HG02763 (cell line): ENCODE results near the gene MYO18B.

Experiments
- ATAC-seq: cut with Tn5 transposase; IDR thresholded peaks from one replicate; pipeline ENCODE4 v1.9.1; 2021; ENCODE audit warnings: mild to moderate bottlenecking, moderate library complexity; ENCODE audit not compliant: unreplicated experiment

Gene MYO18B

GRCh38 chr22:25770333-25770732 lies 28.3 kb downstream of the MYO18B start:
- ATAC-seq = no peak

DNA sequence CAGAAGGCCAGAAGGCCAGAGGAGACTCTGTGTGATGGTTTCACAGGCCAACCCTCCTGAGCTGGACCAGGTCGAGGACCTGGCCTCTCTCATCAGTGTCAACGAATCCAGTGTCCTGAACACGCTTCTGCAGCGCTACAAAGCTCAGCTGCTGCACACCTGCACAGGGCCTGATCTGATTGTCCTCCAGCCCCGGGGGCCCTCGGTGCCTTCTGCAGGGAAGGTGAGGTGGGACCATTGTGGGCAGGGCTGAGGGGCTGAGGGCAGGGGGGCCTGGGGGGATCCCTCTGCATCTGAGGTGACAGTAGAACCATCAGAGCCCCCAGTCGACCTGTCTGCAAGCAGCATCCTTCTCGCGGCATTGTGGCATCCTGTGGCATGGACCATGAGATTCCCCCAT lies 30.3 kb downstream of the MYO18B start:
- ATAC-seq = no peak

DNA sequence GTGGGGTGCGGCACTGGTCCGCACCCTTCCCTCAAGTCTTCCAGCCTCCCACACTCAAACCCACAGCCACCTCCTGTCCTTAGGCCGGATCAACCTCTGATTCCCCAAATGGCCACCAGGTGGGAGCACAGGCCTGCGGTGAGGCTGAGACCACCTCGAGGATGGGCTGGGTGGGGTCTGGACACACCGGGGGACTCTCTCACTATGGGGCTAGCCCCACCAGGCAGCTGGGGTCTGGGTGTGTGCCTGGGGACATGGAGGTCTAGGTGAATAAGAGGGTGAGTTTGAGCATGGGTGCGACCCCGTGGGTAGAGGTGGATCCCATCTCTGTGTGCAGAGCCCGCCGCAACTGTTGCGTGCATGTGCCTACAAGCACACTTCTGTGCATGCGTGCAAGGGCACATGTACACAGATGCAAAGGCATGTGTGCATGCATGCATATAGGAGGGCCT lies 32.6 kb downstream of the MYO18B start:
- ATAC-seq = no peak

DNA sequence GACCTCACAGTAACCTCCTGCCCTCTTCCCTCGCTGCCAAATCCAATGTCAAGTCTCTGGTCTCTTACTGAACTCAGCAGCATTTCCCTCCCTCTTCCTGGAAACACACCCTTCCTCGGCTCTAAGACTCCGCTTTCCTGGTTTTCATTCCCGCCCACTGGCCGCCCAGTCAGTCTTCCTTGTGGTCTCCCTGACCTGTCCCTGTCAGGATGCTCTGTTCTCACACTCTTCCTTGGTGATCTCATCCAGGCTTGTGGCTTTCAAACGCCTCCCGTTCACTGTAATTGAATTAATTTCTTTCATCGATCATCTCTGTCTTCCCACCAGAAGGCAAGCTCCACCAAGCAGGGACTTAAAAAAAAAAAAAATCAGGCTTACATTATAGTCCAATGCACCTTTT lies 33.5 kb downstream of the MYO18B start:
- no peak for ATAC-seq

DNA sequence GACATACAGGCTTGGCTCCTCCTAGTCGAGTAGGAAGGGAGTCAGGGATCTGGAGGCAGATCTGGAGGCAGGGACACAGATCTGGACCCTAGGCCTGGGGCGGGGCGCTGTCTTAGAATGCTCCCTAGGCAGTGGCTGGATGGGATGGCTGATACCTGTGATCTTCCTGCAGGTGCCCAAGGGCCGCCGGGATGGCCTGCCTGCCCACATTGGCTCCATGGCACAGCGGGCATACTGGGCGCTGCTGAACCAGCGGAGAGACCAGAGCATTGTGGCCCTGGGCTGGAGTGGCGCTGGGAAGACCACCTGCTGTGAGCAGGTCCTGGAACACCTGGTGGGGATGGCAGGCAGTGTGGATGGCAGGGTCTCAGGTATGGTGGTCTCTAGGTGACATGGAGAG lies 35.4 kb downstream of the MYO18B start:
- ATAC-seq = no peak

DNA sequence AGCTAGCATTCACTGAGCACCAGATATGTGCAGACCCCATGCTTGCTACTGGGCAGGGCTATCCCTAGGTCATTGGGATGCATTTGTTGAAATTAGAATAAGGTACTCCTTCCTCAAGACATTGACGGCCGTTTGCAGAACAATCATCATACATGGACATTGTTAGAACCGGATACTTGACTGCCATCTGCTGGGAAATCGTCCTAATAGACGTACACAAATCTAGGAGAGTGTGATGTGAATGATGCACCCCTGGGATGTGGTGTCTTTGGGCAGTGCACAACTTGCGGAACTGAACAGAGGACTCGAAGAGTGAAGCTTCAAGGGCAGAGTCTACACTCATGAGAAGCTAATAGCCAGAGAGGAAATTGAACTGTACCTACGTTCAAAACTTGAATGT lies 35.9 kb downstream of the MYO18B start:
- ATAC-seq = no peak

DNA sequence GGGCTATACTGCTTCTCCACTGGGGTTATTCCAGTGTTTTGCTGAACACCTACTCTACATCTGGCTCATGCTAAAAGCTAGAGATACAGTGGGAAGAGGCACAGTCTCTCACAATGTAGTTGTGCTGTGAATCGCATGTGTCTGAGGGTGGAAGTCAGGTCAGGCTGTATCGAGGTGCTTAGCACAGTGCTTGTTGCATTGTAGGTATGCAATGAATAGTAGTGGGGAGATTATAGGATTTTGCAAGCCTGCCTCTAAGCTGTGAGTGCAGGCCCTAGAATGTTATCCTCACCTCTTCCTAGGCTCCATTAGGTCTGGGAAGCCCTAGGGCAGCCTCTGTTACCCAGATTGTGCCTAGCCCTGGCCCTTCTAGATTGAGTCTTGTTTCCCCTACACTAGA lies 37.4 kb downstream of the MYO18B start:
- ATAC-seq = no peak

GRCh38 chr22:25779890-25780289 lies 37.9 kb downstream of the MYO18B start:
- no peak for ATAC-seq

- no peak for ATAC-seq
Observed at GRCh38 chr22:25780673-25781072, 38.7 kb downstream of the MYO18B start.

DNA sequence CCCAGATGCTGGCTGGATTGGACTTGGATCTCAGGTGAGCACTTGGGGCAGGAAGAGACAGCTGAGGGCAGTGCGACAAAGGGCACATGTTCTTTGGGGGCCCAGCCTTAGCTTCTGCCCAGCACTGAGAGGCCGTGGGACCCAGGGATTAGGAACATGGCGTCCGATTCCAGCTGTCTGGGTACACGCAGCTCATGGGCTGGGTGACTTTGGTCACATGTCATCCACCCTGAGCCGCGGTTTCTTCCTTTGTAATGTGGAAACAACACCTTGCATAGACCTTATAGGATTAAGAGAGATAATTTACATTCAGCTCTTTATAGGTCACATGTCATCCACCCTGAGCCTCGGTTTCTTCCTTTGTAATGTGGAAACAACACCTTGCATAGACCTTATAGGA lies 39.8 kb downstream of the MYO18B start:
- no peak for ATAC-seq

GRCh38 chr22:25782831-25783230 lies 40.8 kb downstream of the MYO18B start:
- ATAC-seq = no peak

GRCh38 chr22:25783856-25784255 lies 41.9 kb downstream of the MYO18B start:
- no peak for ATAC-seq

DNA sequence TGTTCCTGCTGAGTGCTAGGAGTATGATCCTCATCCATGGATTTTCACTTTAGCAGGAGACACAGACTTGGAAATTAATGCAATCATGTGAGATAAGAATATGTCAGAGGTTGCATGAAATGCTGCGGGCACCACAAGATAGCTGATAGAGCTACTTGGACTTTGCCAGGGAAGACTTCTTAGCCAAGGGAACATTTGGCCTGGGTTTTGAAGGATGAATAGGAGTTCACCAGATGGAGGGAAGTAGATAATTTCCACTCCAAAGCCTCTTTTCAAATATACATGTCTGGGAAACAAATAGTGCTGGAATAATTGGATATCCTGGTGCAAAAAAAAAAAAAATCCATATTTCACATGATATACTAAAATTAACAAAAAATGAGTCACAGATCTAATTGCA lies 44.2 kb downstream of the MYO18B start:
- no peak for ATAC-seq

- ATAC-seq = no peak
Observed at GRCh38 chr22:25791556-25791955, 49.6 kb downstream of the MYO18B start.

GRCh38 chr22:25795478-25795877 lies 53.5 kb downstream of the MYO18B start:
- ATAC-seq = no peak

DNA sequence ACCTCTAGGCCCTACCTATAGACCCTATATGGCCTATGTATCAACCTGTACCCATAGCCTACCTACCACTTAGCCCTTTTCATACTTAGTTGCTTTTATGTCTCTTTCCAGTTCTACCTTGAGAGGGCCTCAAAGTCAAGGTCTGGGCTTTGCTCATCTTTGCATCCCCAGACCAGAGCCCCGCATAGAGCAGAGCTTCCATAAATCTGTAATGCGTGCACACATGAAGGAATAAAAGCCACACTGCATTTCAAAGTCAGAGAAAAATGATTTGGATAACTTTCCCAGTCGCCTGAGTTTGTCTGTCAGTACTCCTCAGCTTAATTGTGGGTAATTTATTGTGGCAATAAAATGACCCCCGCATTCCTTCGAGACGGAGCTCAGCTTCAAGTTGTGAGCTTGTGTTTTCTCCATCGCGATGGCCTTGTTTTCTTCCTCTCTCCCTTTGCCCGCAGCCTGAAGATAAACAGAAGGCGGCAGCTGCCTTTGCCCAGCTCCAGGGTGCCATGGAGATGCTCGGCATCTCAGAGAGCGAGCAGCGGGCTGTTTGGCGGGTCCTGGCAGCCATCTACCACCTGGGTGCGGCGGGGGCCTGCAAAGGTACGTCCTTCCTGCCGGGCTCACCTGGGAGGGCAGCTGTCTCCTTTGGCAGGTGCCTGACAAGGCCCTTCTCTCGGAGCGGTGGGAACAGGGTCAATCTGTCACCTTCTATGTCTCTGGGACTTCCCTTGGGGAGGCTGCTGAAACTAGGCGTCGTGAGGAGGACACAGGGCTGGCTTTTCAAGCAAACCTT lies 55.7 kb downstream of the MYO18B start:
- ATAC-seq = no peak

- no peak for ATAC-seq
Observed at GRCh38 chr22:25800766-25801165, 58.8 kb downstream of the MYO18B start.

DNA sequence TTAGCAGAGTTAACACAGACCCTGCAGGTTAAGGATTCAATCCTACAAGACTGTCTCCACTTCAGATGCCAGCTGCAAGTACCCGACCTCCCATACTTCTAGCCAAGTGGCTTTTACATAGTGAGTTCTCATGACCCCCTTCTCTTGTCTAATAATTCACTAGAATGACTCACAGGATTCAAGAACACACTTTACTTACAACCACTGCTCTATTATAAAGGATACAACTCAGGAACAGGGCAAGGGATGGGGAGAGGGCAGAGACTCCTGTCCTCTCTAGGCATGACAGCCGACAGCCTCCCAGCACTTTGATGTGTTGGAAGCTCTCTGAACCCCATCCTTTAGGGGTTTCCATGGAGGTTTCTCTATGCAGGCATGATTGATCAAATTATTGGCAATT lies 60.0 kb downstream of the MYO18B start:
- no peak for ATAC-seq

DNA sequence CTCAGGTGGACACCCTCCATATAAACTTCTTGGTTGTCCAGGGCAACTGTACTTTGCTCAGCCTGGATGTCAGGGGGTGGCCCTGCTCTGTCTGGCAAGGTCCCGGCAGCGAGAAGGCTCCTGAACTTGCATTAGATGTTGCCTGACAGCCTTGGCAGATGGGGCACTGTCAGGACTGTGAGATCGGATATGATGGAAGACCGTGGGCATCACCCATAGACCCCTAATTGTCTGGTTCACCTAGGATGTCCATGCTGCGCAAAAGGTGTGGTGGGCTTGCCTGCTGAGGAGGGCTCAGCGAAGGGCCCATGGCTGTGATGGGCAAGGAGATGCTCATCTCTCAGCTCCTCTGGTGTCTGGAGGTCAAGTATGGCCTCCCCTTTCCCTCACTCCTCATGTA lies 62.7 kb downstream of the MYO18B start:
- ATAC-seq = no peak

- no peak for ATAC-seq
Observed at GRCh38 chr22:25806579-25806978, 64.6 kb downstream of the MYO18B start.

- ATAC-seq = no peak
Observed at GRCh38 chr22:25814685-25815084, 72.7 kb downstream of the MYO18B start.

DNA sequence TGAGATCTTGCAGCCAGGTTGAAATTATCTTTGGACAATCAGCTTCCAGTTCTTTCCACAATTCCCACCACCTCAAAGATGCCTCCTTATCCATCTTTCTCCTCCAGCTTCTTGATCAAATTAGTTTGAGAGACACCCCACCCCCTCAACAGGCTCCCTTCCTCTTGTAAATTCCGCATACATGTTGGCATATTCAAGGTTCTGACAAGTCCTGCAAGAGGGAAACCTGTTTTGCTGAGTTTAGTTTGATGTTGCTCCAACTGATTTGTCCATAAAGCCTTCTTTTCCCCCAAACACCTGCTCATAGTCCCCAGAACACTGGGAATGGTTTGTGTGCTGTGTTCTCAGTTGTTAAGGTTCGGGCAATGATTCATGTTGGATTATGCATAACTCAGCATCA lies 73.6 kb downstream of the MYO18B start:
- no peak for ATAC-seq

GRCh38 chr22:25816522-25817059 lies 74.6 kb downstream of the MYO18B start:
- ATAC-seq = no peak
